ENCODE measurements around the gene MLYCD.

DNA sequence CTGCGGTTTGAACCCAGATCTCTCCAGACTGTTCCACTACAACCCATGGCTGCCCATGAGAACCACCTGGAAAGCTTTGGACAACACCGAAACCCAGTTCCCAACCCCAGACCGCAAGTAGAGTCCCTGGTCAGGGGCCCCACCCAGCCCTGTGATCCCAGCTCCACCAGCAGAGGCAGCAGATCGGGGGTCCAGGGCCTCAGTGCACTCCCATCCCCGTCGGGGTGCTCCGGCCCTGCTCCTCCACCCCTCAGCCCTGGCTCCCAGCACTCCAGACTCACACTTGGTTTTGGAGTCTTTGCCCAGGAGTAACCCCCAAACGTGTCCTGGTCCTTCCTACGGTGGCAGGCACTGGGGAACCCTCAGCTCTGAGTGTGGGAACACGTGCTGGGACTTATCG lies 33.4 kb downstream of the MLYCD start:
- TF ChIP-seq, protein P1, sequence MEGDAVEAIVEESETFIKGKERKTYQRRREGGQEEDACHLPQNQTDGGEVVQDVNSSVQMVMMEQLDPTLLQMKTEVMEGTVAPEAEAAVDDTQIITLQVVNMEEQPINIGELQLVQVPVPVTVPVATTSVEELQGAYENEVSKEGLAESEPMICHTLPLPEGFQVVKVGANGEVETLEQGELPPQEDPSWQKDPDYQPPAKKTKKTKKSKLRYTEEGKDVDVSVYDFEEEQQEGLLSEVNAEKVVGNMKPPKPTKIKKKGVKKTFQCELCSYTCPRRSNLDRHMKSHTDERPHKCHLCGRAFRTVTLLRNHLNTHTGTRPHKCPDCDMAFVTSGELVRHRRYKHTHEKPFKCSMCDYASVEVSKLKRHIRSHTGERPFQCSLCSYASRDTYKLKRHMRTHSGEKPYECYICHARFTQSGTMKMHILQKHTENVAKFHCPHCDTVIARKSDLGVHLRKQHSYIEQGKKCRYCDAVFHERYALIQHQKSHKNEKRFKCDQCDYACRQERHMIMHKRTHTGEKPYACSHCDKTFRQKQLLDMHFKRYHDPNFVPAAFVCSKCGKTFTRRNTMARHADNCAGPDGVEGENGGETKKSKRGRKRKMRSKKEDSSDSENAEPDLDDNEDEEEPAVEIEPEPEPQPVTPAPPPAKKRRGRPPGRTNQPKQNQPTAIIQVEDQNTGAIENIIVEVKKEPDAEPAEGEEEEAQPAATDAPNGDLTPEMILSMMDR (IDR thresholded peaks at IDR 0.05), result no peak
- no peak for TF ChIP-seq EZH2 (IDR thresholded peaks at IDR 0.05; ENCODE audit: borderline replicate concordance, insufficient read depth, low read depth, low read length, poor library complexity, severe bottlenecking)

Measured in B cell (primary cell).